GM19238 (cell line): ENCODE data around the gene DNAJC15.
"Not testable (repeated sequence)": the region's sequence is repeated elsewhere in the genome, so short reads cannot be mapped to it uniquely, and the experiment has no call there.

Experiments used
- DNase-seq: peaks from one replicate; pipeline ENCODE4 v3.0.0; 2011; ENCODE audit warnings: low spot score; ENCODE audit not compliant: insufficient read length

DNAJC15 gene

DNA sequence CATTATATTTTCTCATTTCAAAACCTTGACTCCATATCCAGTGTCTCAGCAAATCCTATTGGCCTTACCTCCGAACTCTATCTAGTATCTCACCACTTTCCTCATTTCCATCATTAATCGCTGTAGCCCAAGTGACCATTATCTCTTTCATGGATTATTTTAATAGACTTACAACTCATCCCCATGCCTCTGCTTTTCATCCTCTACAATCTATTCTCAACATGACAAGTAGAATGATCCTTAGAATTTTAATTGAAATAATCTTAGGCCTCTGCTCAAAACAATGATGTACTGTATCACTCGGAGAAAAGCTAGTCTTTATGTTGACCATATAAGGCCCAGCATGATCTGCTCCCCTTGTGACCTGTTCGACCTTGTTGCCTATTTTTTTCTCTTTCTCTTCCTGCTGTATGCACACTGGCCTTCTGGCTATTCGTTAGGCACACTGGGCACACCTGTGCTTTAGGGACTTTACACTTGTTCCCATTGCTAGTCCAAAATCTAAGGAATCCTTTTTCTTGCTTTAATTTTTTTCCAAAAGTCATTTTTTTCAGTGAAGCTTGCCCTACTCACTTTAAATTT, 21.4 kb downstream of the DNAJC15 start:
- DNase-seq, result no peak

GRCh38 chr13:43045302-43045773, 22.0 kb downstream of the DNAJC15 start:
- not testable (repeated sequence) for DNase-seq

- DNase-seq, result no peak
Measured at GRCh38 chr13:43046259-43046658, 22.9 kb downstream of the DNAJC15 start.

GRCh38 chr13:43054803-43055802, 31.7 kb downstream of the DNAJC15 start:
- DNase-seq, result no peak

DNA sequence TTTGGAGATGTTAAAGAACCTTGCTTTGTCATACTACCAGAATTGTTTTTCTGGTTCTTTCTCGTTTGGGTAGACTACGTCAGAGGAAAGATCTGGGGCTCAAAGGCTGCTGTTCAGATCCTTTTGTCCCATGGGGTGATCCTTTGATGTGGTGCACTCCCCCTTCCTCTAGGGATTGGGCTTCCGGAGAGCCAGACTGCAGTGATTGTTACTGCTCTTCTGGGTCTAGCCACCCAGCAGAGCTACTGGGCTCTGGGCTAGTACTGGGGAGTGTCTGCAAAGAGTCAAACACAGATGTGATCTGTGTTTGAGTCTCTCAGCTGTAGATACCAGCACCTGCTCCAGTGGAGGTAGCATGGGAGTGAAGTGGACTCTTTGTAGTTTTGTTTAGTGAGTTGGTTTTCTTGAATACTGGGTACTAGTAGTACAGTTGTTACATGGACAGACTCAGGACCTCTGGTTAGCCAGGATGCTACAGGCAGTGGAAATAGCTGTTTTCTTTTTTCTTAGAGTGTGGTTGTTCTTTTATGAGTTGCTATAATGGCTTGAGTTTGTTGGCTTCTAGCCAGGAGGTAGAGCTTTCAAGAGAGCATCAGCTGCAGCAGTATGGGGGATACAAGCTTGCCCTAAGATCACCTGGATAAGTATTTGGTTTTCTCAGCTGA, 34.4 kb downstream of the DNAJC15 start:
- DNase-seq, result no peak

GRCh38 chr13:43058318-43058674, 34.9 kb downstream of the DNAJC15 start:
- no peak for DNase-seq

GRCh38 chr13:43058831-43059230, 35.4 kb downstream of the DNAJC15 start:
- no peak for DNase-seq

DNA sequence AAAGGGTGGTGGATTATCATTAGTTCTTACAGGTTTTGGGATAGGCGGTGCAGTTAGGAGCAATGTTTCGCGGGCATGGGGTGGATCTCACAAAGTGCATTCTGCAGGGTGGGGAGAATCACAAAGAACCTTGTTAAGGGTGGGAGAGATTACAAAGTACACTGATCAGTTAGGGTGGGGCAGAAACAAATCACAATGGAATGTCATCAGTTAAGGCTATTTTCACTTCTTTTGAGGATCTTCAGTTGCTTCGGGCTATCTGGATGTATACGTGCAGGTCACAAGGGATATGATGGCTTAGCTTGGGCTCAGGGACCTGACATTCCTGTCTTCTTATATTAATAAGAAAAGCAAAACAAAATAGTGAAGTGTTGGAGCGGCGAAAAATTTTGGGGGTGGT, 36.4 kb downstream of the DNAJC15 start:
- not testable (repeated sequence) for DNase-seq

DNA sequence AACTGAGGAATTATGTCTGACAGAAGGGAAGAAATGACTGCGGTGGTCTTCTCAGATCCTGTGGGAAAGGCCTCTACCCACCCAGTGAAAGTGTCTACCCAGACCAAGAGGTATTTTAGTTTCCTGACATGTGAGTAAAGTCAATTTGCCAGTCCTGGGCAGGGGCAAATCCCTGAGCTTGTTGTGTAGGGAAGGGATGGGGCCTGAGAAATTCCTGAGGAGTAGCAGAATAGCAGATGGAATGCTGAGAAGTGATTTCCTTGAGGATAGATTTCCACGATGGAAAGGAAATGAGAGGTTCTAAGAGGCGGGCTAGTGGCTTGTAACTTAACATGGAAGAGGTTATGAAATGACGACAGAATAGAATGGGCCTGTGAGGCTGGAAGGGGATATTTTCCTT, 37.4 kb downstream of the DNAJC15 start:
- DNase-seq, result not testable (repeated sequence)

DNA sequence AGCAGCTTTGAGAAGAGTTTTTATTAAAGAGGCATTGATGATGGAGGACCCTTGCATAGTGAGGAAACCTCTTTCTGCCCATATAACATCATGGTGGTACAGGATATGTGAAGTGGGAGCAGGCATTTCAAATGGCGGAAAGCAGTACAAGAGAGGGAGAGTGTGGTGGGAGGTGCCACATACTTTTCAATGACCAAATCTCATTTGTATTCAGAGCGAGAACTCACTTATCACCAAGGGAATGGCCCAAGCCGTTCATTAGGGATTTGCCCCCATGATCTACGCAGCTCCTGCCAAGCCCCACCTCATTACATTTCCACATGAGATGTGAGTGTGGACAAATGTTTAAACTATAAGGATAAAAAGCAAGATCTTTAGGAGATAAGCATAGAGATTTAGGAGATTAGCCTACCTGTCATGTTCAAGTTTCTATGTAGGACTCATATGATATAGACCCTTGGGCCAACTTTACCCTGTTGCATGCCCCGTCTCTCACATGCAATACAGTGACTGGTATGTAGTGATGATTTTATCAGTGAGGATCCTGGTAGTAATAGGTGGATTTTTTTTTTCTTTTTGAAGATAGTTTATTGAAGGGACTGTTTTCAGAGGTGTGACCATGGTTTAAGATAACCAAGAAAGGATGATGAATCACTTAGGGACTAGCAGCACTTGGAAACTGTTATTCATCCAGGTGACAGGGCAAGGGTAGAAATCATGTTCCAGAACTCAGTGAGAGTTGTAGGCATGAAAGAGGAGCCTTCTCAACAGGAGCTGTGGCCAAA, 38.3 kb downstream of the DNAJC15 start:
- DNase-seq, result no peak

DNA sequence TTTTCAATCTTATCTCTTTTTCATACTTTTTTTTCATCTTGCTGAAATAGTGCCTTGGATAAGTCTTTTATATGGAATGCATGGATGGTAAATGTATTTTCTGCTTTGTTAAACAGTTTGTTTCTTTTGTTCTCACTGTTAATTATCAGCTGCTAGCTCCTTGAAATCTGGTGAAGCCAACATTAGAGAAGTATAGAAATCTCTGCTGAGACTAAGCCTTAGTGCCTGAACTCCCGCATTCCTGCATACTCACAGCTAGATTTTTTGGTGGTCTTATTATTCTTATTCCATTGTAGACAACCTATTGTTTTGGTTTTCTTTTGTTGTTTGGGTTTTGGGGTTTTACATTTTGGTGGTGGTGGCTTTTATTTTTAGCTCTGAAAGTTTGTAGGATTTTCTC, 48.4 kb downstream of the DNAJC15 start:
- DNase-seq, result no peak

GRCh38 chr13:43072394-43072793, 49.0 kb downstream of the DNAJC15 start:
- DNase-seq, result no peak

- no peak for DNase-seq
Measured at GRCh38 chr13:43074824-43075510, 51.6 kb downstream of the DNAJC15 start.

- not testable (repeated sequence) for DNase-seq
Measured at GRCh38 chr13:43075511-43075902, 52.1 kb downstream of the DNAJC15 start.

DNA sequence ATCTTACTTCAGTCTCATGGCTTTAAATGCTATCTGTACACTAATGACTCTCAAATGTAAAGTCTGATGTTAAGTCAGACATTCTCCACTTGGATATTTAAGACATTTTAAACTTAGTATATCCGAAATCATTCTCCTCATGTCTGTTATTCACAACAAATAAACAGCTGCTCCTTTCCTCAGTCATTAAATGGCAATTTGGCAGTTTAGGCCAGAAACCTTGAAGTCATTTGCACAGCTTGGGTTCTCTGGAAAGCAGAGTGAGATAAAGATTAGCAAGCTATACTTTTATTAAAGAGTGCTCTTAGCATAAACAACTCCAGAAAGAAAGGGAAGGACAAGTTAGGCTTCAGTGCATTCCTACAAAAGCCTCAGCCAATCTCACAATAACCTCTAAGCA, 53.7 kb downstream of the DNAJC15 start:
- DNase-seq, result no peak

DNA sequence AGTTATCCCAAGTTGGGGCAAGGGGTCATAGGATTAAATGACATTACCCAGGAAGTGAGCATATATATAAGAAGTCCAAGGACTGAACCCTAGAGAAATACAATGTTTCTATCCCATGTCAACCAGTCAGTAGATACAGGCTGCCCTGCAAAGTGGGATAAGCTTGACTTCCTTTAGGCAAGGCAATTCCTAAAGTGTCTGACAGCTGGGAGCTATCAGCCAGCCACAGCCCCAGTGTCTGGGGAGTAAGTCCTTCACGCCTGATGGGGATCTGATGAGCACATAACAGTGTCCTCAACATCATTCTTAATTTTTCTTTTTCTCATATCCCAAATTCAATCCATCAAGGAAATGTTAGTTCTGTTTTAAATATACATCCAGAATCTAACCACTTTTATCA, 54.1 kb downstream of the DNAJC15 start:
- no peak for DNase-seq

- DNase-seq, result no peak
Measured at GRCh38 chr13:43077906-43078305, 54.5 kb downstream of the DNAJC15 start.

DNA sequence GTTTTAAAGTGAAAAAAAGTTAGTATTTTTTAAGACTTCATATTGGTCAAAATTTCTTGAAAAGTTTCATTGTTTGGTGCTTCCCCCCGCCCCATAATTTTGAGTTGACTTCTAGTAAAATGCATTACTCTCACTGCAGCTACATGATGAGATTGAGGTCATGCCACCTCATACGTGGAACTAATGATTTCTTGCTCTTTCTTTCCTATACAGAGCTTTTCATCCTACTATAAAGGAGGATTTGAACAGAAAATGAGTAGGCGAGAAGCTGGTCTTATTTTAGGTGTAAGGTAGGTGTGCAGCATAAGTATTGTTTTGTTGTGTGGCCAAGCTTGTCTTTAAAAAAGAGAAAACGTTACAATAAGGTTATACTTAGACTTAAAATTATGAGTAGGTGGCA, 55.0 kb downstream of the DNAJC15 start:
- no peak for DNase-seq

GRCh38 chr13:43079392-43079931, 56.1 kb downstream of the DNAJC15 start:
- no peak for DNase-seq

- DNase-seq, result no peak
Measured at GRCh38 chr13:43080199-43080598, 56.8 kb downstream of the DNAJC15 start.
